ENCODE measurements around the gene KIFAP3. TPM values are rescaled to one million over a fixed set of nuclear protein-coding genes. Genes with fewer than 3 reads are reported as not detected.
A peak's percentile ranks its signal among the peaks of the same experiment; 100 is the strongest.

KIFAP3 gene
- total RNA-seq, 1 donor from 2014 or later: 16.4 TPM

DNA sequence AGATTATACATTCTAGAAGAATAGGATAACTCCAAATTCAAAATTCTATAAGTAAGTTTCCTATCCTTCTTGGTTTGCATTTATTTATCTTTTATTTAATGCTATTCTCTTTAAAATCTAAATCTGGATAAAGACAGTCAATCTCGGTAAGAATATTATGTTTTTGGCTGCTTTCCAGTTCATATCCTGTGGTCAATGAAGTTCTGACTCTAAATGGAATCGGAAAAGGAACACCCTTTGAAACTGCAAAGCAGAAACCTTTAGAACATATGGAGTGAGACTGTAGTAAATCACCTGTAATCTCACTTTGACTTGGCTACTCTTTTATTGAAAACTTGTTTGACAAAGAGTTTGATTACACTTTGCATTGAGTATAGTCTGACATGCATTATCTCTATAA, 85.2 kb downstream of the KIFAP3 start:
- no peak for DNase-seq (ENCODE audit: low read depth, low spot score)

DNA sequence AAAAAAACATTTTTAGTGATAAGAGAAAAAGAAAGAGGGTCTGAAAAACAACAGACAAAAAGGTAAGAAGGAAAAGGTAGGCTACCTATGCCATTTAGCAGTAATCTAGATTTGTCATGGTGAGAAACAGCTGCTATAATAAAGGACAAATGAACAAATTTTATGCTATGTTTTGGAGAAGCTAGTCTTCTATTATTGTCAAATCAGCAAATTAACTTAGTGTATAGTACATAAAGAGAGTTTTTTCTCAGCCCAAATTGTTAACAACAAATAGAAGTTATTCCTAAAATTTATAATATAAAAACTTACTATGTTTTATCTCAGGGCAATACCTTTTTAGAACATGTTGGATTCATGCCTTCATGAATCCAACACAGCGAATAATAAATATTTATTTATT, 88.7 kb downstream of the KIFAP3 start:
- DNase-seq (ENCODE audit: low read depth, low spot score): no peak

DNA sequence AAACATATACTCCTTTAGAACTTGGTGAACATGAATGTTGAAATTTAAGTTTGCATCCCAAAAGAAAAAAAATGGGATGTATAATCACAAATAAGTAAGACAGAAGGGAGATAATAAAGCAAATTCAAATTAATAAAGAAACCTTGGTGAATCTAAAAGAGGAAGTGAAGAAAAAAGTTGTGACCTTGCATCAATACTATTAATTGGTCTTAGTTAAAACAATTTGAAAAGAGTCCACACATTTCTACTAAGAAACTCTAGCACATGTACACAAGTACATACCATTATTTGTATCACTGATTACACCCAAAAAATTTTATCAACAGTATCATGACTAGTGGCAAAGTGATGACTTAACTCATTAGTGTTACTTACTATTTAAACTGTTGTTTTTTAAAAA, 100.4 kb downstream of the KIFAP3 start:
- no peak for DNase-seq (ENCODE audit: low read depth, low spot score)

DNA sequence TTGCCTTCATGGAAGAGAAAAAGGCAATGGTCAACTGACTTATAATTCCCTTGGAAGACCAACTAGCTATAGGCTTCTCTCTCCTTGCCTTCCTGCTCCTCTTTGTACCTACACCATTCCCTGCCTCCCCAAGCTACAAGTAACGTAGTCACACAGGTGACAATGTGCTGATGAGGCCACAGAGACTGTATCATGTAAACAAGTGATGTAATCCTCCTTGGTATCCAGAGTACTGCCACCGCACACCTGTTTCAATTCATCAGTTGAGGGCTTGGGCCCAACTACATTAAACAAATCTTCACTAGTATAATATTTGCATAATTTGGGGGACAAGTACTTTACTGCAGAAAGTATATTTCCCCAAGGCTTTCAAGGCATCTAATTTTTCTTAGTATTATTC, 104.4 kb downstream of the KIFAP3 start:
- DNase-seq (ENCODE audit: low read depth, low spot score): no peak

DNA sequence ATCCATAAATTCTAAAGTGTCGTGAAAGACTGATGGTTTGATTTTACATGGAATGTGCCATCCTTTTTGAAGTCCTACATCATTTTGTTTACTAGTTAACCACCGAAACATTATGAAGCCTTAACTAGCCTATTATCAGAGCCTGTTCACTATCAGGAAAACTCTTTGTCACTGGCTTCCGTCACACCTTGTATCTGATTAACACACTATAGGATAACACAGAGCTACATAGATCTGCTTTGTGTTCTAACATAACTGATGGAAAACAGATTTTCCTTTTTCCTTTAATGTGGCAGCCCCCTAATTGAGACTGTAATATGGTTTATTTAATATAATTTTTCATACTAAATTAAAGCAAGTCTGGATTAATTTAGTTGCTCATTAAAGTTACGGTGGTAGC, 106.3 kb downstream of the KIFAP3 start:
- no peak for DNase-seq (ENCODE audit: low read depth, low spot score)

DNA sequence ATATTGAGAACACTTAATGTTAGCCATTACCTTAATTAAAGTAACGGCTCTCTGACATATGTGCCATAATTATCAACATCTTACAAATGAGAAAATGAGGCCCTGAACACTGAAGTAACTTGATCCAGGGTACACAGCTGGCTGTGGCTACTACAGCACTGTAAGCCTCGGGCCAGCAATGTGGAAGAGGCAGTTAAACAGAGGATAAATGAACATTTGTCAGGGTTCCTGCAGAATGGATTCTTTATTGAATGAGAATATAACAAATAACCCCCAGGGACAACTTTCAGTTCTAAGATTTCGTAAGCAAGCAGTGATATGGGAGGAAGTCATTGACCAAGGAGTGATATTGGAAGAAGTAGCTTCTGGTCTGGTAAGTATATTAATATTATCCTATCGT, 110.3 kb downstream of the KIFAP3 start:
- DNase-seq (ENCODE audit: low read depth, low spot score): no peak

DNA sequence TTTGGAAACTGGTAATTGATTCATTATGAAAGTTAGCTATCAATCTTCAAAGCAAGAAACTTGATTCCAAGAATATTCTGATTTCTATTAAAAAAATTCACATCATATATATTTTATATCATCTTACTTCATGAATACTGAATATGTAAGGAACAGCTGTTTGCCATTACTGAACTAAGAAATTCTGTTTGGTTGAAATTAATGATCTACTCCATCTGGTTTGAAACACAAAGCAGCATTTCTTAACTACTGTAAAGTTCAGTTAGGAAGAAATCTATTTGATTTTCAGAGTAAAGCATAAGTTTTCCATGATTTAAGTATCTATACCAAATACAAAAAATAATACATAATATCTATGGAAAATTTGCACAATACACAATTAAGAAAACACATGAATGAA, 114.8 kb downstream of the KIFAP3 start:
- no peak for DNase-seq (ENCODE audit: low read depth, low spot score)

DNA sequence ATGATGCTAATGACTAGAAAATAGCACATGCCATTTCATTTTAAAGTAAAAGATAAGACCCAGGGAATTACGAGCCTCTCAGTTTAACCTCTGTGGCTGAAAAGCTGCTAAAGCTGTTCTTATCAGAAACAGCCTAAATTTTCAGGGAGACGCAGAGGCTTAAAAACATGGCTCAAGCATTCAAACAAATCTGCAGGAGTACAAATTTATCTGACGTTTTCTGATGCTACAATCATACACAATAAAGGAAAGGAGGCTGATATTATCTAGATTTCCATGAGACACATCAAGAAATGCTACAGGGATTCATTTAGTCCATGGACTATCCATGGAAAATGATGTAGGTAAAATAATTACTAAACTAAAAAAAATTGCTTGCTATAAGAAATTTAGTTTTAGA, 115.5 kb downstream of the KIFAP3 start:
- no peak for DNase-seq (ENCODE audit: low read depth, low spot score)

DNA sequence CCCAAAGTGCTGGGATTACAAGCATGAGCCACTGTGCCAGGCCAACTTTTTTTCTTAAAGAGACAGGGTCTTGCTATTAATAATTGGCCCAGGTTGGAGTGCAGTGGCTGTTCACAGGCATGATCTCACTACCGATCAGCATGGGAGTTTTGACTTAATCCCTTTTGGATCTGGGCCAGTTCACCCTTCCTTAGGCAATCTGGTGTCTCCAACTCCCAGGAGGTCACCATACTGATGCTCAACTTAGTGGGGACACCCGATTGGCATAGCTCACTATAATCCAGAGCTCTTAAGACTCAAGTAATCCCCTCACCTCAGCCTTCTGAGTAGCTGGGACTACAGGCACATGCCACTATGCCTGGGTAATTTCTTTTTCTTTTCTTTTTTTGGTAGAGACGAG, 116.6 kb downstream of the KIFAP3 start:
- no peak for DNase-seq (ENCODE audit: low read depth, low spot score)

DNA sequence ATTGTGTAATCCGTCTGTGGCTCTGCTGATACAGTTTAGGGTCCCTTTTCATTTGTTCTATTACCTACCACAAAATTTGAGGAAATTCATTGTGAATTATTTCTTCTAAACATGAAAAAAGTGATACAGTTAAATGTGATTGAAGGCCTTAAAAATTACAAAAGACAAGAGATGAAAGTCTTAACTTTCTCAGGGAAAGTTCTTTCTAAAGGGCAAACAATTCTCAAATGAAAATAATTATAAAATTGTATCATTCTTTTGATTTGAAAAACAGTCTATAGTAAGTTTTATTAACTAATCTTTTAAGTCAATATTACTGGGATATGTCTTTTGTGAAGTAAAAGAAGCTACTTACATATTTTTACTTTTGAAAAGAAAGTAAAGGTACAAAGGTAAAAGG, 123.4 kb downstream of the KIFAP3 start:
- no peak for DNase-seq (ENCODE audit: low read depth, low spot score)

DNA sequence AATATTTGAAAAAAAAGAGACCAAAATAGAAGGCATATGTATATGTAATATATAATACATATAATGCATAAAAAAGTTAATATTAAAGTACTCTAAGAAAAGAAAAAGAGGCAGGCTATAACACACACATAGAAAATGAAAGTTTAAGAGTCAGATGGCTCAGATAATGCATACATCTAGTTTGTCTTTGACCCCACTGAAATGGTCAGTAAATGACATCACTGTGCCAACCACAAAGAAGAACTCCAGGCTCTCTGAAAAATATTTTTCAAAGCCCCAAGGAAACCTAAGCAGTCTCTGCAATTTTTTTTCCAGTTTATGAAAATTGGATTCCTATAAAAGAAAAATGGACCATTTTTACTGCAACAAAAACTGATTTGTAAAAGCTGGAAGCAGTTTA, 125.4 kb downstream of the KIFAP3 start:
- DNase-seq (ENCODE audit: low read depth, low spot score): no peak

DNA sequence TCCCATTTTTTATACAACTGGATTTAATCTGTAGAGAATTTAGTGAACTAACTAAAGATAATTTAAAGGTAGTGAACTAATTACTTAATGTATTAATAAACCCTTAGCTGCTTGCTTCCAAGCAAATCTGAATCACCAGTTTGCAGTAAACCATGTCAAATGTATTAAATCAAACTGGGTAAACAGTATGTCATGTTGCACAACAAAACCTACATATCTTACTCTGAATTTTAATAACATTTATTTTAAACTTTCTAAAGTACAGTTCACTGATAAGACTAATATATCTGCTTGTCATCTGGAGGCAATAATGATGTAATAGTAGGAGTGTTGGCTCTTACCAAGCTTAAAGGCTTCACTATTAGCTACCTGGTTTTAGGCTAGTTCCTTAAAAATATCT, 128.3 kb downstream of the KIFAP3 start:
- no peak for DNase-seq (ENCODE audit: low read depth, low spot score)

DNA sequence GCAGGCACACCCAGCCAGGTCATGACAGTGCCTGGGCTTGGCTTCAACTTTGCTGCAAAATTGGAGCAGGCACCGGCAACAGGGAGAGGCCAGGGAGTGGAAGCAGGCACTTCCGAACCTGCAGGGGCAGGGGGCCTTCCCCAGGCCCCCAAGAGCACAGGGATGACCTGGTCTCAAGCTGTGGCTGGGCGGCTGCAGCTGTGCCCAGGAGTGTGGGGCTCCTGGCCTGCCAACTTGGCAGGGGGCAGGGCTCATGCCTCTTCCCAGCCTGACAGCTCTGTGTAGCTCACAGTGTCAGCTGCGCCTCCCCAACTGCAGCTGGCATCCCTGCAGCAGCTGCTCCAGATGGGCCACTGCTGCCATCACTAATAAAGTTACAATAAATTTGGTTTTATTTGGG, 129.3 kb downstream of the KIFAP3 start:
- no peak for DNase-seq (ENCODE audit: low read depth, low spot score)

DNA sequence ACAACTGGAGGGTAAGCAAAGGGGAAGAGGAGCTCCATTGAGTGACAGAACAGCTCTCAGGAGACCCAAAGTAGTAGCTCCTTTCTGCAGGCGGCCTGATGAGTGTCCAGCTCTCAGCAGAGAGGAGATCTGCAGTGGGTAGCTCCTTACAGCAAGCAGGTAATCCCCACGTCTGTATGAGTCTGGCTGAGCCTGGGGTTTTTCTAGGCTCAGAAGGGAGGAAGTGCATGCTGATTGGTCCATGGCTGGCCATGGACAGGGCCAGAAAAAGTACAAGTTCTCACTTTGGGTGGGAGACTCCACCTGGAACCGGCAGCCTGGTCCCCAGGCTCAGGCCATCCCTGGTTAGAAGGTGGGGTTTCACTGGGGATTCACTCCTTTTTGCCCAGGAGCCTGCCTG, 129.9 kb downstream of the KIFAP3 start:
- DNase-seq (ENCODE audit: low read depth, low spot score): no peak

DNA sequence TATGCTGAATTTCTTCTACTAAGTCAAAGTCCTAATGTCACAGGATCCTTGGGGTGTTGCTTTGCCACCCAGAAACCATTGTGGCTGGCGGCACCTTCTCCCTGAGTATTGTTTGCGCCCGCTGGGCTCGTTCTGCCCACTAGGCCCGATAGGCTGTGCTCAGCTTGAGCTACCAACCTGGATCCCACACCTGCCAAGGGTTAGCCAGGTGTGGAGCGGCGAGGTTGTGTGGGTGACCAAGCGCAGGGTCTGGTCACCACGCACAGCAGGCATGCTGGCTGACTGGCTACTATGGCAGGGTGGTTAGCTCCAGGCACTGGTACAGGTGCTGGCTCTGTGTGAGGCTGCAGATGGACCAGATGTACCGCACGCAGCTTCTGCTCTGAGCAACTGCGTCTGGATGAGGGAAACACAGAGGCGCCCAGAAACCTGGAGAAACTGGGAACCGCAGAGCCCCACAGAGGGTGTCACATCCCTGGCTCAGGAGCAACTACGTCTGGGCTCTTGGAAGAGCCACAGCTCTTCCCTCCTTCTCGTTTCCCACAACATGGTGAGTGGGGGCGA, 130.4 kb downstream of the KIFAP3 start:
- DNase-seq (ENCODE audit: low read depth, low spot score): no peak

DNA sequence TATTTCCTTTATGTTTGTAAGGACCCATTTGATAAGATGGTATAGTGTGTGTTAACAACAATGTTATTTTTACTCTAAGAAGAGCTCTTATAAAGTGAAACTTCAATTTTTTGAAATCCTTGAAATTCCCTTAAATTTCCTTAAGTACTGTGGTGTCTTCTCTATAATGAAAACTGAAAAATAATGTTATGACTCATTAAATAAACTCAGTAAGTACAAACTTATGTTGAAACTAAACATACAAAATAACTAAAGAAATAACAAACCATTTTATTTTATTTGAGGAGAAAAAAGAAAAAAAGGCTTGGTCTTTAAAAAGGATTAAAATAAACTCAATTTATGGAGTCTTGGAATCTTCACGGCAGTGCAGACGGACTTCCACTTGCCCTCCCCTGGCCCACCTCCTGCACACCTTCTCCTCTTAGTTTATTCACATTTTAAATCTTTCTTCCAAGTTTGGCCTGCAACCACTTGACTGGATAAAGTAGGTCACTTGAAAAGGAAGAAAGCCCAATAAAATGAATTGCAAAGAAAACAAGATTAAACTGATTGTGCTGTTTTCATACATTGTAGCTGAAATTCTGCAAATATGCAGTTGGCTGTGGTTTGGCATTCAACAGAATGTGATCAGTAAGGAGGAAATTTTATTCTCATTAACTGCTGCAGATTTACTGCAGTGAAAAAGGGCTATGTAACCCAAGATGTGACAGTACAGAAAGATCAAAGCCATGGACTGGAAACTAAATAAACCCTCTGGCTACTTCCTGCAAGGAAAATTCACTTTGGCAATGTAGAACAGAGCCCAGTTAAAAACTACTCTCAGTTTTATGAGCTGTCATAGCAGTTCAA, 132.3 kb downstream of the KIFAP3 start:
- no peak for DNase-seq (ENCODE audit: low read depth, low spot score)

DNA sequence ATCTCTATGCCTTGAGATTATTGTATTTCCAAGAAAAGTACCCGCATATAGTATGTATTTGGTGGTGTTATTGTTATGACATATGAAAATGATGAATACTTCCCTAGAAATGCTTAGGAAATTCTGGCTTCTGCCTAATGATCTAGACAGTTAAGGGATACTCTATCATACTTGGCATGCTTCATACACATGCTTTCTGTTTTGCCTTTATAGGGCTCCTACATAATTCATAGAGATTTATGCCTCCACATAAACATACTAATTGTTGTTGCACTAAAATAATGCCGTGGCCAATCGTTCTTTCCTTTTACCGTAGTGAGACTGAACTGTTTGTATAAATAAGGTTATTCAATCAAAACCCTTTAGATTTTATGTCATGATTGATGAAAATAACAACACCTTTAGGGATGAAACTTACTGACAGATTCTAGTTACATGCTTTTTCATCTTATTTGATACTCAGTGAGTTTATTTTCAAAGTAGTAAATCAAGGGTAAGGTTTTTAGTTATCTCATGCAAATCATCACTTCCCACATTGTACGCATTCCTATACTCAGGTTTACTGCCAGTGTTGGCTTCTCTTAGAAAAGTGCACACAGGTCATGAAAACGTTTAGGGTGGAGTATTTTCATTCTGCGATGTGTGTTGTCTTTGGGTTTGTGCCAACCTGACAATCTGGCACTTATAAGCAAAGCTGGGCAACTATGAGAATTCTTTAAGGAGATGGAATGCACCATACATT, 140.3 kb downstream of the KIFAP3 start:
- peak; percentile 5 for DNase-seq (ENCODE audit: low read depth, low spot score)

DNA sequence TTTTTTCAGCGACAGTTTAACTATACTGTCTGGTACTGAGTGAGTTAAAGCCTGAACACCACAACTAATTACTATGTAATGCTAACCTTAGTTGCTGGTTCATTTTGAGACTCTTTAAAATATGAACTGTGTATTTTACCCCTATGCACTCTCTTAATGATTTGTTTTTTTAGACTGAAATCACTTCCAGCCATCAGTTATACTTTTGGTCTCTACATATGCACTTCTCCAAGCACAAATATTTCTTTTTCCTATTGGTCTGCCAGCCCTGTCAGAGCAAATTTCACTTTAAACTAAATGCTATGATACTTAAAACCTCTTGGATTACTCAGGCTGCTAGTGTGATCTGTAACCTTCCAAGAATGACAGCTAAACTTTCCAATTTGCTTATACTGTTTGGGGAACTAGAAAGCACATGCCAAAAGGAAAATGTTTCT, 142.7 kb downstream of the KIFAP3 start:
- DNase-seq (ENCODE audit: low read depth, low spot score): no peak

DNA sequence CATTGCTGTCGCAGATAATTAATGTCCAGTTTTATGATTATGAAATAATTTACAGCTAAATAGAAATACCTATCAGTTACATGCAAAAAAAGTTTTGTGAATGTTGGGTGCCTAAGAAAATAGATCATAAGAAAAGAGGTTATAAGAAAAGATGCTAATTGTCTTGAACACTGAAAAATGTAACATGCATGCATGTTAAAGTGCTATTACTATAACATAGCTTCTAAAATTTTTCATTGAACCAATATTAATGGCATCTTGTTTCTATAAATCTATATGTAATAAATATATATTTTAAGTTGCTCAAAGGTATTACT, 145.3 kb downstream of the KIFAP3 start:
- no peak for DNase-seq (ENCODE audit: low read depth, low spot score)

DNA sequence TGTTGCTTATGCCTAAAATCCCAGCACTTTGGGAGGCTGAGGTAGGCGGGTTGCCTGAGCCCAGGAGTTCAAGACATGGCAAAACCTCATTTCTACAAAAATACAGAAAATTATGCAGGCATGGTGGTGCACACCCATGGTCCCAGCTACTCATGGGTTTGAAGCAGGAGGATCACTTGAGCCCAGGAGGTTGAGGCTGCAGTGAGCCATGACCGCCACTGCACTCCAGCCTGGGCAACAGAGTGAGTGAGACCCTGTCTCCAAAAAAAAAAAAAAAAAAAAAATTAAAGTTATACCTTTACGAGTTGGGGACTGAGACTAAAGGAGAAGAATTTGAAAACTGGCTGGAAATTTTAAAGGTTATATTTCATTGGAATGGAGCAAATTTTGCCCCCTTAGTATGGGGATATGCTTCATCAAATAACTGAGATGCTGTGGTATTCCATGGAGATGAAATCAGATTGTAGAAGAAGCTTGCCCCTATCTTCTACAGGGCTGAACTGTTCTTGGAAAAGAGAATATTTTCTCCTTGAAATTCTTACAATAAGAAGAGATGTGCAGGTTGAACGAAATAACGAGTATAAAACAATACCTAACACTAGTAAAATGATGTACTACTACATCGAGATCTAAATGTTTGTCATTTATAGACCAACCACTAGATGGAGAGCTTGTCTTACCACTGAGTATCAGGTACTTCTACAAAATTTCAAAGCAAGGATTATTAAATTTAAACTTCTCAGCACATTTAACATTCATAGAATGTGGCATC, 145.9 kb downstream of the KIFAP3 start:
- peak; percentile 11 for DNase-seq (ENCODE audit: low read depth, low spot score)

DNA sequence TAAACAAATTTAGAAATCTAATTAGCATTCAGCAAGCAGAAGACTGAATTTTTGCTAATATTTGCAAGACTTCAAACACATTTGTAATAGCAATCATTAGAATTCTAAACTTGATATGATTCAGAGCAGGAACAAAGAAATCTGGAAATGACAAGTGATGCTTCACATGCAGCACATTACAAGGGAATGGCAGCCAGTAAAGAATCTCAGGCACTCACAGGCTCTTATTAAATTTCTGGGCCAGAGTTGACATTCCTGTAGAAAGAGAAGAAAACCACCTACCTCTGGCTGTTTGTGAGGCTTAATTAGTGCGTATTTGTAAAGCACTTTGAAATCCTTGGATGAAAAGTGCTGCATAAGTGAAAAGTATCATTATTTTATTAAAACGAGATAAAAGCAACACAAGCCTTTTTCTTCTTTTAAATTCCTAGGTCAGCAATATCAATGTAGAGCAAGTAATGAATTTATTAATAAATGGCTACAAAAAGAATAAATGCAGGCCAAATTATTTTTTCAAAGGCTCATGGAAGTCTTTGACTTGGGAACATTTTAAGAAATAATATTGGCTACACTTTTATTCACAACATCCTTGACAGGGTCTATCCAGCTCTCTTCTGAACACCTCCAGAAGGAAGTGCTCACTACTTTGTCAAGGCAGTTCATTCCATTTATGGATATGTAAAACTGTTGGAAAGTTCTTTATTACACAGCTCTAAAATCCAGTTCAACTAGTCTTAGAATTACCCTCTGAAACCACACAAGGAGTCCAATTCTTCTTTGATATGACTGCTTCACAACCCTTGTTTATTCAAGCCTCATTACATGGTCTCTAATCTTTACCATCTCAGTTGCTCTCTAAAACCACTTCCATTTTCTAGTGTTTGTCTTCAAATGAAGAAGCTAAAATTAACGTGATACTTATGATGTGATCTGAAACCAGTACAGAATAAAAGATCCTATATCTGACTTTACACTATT, 148.7 kb downstream of the KIFAP3 start:
- no peak for DNase-seq (ENCODE audit: low read depth, low spot score)
